ENCODE data around the gene EXOC4.
"Not testable (repeated sequence)": the region's sequence is repeated elsewhere in the genome, so short reads cannot be mapped to it uniquely, and the experiment has no call there.

Gene EXOC4

DNA sequence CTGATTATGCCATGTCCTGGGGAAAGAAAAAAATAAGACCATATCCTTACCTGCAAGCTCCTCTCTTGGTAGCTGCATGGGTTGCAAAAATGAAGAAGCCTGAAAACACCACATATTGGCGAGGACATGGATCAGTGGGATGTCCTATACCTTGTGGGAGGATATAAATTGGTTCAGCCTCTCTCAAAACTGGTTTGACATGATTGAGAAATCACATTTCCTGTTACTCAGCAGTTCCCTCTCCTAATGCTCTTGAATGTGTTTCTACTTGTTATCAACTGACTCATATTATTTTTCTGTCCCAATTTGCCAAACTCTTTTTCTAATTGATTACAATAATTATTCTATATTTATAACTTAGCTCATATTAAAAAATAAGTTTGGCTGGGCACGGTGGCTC is 380.2 kb downstream of the EXOC4 start:
- DNase-seq (ENCODE audit: low spot score): no peak

DNA sequence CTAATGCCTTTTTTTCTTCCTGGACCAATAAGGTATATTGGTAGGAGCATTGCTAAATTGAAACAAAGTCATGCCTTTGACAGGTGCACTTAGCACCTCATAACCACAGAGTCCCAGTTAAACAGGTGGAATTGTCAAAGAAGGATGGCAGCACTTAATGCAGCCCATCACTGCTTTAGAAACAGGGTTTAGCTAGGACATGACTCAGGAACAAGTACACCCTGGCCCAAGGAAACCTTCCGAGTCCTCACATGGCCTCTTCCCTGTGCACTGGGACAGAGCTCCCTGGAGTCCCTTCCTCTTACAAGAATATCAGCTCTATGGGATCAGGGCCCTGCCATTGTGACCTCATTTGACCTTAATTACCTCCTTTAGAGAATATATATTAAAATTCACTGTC is 382.7 kb downstream of the EXOC4 start:
- DNase-seq (ENCODE audit: low spot score): no peak

DNA sequence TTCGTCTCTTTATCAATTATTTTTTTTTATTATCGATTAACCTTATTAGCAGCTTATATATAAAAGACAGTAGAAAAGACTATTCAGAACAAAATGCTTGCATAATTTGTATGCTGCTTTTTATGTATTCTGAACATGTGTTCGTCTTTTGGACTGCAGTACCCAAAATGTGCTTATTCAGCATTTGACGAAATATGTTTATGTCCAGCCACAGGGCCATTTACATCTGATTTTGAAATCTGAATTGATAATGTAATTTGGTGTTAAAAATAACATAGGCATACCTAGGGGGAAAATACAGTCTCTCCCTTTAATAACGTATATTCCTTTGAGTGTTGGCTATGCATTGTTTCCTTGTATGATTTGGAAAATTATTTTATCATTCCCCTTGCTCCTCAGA is 386.0 kb downstream of the EXOC4 start:
- no peak for DNase-seq (ENCODE audit: low spot score)

DNA sequence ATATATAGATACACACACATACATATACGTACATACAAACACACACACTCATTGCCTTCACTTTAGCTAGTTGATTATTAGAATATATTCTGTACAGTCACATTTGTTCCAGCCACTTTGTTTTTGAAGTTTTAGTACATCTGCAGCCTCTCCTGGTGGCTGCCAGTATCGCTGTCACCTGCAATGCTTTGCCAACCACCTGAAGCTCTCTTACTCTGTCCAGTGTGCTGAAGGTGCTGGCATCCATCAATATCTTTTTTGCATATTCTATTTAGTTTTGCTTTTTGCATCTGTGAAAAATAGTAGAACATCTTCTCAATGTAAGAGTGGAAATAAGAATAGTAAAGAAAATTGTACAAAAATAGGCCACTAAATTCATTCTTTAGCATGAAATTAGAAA is 388.6 kb downstream of the EXOC4 start:
- DNase-seq (ENCODE audit: low spot score): no peak

DNA sequence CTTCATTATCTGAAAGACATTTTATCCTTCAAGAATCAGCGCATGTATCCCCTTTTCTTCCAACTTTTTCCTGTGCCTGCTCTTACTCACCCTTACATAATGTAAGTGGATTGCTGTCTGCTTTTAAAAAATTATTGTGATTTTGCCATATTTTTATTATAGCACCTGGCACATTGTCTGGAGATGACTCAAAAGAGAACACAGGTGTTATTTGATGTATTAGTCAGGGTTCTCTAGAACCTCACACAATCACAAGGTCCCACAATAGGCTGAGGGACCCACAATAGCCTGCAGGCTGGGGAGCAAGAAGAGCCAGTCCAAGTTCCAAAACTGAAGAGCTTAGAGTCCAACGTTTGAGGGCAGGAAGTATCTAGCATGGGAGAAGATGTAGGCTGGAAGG is 390.0 kb downstream of the EXOC4 start:
- DNase-seq (ENCODE audit: low spot score): no peak

DNA sequence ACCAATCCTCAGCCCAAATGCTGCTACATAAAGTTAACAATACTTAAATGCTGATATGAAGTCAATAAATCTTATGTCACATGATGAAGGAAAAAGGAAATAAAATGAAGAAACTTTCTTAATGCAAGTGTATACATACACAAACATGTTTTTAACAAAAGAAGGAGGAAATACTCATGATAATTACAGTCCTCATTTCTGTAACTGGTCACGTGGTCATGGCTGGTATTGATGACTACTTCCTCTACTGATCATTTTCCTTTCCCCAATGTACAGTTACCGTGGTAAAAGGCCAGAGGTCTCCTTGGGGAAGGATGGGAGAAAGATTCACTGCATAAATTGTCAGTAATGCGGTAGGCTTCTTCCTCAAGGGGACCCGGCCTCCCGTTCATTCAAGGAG is 390.8 kb downstream of the EXOC4 start:
- DNase-seq (ENCODE audit: low spot score): not testable (repeated sequence)

DNA sequence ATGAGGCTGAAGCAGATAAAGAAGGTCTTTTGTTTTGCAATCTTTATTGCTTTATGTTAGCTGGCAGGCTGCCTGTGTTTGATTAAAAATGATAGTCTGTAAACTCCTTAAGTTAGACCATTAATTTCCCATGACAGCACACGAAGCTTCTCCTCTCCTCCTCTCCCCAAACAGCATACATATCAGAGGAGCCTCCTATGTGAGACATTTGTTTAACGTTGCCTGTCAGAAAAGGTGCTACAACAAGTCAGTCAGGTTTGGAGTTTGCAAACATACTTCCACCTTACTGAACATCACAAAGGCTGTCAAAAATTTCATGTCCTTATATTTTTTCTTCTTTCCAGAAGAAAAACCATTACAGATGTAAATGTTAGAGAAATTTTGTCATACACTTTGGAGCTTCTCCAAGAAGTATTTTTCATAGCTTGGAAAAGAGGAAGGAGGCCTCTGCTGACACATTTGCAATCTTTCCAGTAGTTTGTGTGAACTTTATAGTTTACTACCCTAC is 393.1 kb downstream of the EXOC4 start:
- no peak for DNase-seq (ENCODE audit: low spot score)

DNA sequence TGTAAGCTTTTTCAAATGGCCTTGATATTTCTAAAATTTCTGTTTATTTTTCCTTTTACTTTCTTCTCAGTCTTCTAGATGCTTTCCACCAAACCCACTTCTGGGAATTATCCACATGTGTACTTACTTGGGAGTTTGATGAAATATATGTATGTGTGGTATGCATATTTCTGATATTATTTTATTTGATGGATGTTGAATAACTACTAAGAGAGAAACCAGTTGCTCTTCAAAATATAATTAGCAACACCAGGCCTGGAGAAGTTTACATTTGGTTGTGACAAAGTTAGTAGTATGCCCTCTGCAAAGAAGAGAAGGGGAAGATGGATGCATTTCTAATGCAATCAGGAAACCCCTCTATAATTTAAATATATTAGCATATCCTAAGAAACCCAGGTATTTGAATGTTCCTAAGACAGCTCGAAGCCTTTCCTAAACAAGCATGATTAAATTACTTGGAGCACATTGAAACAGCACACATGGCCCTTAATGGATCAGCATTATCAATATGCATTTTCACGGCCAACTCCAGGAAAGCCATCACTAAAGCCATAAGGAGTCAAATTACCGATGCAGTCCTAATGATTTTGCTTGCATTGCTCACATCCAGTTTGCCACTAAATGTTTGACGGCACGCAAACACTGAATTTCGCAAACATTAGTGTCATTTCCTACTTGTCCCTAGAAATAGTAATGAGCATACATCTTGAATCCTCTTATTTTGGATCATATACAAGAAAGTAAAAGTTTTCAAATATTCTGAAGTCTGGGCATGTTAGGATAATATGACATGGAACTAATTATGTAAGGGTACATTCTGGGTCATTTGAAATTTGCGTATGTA is 393.8 kb downstream of the EXOC4 start:
- DNase-seq (ENCODE audit: low spot score): no peak

DNA sequence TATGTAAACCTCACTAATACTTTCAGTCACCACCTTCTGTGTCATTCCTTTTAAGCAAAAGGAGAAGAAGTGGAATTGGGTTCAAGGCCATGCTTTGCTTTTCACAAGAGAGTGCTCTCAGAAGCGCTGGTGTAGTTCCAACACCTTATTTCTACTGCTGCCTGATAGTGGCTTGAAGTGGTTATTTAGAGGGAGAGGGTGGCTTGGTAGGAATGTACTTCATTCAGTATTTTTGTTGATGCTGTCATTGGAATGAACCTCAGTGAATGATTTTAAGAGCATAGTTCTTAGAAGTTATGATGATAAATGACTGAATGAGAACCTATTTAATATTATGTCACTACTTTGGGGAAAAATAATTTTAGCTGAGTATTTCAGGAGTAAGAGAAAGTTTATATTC is 396.7 kb downstream of the EXOC4 start:
- no peak for DNase-seq (ENCODE audit: low spot score)

DNA sequence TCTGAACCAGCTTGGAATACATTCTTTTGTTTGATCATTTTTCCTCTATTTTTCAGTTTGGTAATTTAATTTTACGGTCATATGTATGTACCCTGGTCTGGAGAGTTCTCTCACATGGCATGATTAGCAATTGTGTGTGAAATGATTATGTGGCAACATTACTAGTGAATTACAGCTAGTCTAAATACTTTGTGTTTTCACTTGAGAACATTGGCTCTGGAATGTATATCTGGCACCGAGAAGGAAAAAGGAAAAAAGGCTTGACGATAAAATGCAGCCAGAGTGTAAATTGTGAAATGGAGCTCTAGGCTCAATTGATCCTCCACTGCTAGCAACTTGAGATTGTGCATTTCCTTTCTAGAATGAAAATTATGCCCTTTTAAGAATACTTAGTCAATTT is 397.2 kb downstream of the EXOC4 start:
- no peak for DNase-seq (ENCODE audit: low spot score)

DNA sequence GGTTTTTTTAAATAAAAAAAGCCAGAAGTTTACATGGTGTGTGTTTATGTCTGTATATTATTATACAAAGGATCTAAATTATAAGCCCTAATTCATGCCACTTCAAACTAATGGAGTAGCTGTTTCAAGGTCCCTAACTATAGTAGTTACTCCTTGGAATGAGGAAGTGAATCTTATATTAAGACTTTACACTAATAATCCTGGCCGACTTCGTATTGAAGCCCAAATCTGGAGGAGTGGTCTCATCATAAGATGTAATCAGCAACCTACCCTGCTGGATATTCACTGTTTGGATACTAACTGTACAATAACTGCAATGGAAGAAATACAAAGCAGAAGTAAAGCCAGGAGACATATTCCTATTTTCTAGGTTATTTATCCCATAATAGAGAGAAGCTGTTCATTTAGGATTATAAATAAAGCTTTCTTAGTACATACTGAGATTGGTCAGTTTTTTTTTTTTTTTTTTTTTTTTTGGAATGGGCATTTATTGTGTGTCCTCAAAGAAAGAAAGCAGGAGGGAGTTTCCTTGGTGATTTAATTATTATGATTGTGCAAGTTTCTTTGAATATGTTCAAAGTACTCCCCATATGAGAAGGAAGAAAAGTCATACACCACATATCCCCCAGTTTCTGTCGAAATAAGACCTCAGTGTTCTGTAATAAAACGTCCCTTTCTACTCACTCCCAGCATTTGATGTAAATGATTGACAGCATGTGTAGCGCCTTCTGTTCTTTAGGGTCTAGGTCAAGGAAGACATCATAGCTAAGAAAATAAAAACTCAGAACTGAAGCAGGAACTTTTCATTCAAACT is 397.8 kb downstream of the EXOC4 start:
- DNase-seq (ENCODE audit: low spot score): no peak

DNA sequence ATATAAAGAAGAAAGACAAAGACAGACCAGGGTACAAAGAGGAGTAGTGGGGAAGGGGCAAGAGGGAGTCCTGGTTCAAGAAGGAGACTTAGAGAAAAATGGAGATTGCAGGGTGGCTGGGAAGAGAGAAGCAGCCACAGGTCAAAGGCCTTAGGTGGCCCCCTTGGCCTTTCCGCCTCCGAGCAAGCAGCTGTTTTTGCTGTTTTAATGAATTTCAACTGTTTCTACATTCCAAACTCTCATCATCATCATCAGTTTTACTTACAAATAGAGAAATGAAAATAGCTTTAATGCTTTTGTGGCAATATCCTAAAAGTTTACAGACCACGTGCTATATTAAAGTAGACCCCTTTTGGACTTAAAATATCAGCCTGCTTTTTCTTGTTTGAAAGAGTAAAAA is 399.7 kb downstream of the EXOC4 start:
- no peak for DNase-seq (ENCODE audit: low spot score)

DNA sequence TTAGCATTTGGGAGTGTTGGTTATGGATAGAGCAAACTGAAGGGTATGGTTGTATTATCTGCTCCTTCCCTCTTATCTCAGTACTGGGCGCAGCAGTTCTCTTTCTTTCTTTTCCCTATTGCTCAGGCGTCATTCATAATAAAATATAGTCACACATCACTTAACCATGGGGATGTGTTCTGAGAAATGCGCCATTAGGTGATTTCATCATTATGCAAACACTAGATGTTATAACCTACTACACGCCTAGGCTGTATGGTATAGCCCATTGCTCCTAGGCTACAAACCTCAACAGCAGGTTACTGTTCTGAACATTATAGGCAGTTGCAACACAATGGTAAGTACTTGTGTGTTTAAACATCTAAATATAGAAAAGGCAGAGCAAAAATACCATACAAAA is 401.7 kb downstream of the EXOC4 start:
- DNase-seq (ENCODE audit: low spot score): no peak

DNA sequence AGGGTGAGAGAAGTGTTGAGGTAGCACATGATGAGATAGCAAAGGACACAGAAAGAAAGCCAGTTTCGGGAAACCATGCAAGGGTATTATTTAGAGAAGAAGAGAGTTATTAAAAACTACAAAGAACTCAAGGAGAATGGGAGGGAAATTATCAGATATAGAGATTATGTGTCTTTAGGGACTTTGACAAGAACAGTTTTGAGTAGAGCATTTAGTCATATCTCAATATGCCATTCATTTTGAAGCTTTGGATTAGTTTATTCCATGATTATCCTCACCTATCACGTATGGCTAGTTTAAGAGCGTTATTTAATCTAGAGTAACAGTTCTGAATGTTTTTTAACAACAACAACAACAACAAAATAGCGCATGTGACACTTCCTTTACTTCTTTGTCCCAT is 409.4 kb downstream of the EXOC4 start:
- DNase-seq (ENCODE audit: low spot score): no peak

DNA sequence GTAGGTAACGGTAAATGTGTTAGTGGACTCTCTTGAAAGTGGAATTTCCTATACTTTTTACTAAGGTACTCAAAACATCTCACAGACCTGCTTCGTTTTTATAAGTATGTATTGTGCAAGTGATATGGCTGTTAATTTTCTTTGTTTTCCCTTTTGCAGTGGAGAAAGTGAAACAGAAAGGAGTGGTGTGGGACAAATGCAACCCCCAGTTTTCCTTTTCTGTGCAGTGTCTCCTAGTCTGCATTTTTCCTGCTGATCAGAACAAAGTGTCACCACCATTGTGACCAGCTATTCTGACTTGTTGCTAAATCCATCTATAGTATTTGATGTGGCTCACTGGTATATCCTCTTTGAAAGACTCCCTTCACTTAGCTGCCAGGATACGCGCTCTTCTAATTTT is 410.0 kb downstream of the EXOC4 start:
- no peak for DNase-seq (ENCODE audit: low spot score)

DNA sequence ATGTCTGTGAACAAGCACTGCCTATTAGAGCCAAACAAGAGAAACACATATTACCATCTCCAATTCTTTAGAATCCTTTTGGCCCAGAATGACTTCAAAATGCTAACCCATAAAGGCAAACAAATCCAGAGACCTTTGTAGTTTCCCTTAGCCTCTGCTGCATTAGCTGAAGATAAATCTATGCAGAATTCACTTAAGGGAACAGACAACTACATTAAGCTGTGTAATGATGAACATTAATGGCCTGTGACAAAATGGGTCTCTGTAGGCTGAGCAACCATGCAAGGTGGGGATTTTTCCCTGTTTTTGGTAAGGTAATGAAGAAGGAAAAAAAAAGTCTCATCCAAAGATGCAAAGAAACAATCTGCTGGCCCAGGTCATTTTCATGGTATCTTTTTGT is 411.6 kb downstream of the EXOC4 start:
- DNase-seq (ENCODE audit: low spot score): no peak

DNA sequence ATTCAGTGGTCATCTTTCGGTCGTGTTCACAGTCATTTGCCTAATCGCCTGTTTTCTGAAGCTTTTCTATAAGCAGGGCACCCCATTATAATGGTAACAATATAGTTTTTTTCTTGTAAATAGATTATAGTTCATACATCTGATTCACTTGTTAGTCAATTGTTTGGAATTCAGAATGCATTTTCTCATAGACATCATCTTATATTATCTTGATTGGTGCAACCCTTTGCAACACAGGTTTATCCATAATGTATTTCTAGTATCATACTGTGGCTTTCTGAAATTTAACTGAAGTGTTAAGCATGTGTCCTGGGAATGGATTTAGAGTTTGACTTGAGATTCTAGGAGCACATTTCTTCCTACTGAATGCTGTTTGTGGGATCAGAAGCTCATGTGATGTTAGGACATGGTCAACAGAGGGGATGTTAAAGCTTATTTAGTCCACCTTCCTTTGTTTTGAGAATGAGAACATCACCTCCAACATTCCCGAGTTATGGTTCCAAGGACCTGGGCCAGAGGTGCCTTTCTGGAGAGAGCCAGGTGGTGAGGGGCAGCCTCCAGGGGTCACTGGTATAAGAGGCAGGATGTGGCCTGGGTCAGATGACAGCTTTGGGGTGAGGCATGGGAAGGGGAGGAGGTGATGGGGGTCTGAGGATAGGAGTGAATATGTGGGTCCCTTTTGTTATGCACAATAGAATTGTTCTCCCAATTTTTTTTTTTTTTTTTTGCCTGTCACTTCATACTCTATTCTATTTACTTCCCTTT is 415.6 kb downstream of the EXOC4 start:
- DNase-seq (ENCODE audit: low spot score): no peak

DNA sequence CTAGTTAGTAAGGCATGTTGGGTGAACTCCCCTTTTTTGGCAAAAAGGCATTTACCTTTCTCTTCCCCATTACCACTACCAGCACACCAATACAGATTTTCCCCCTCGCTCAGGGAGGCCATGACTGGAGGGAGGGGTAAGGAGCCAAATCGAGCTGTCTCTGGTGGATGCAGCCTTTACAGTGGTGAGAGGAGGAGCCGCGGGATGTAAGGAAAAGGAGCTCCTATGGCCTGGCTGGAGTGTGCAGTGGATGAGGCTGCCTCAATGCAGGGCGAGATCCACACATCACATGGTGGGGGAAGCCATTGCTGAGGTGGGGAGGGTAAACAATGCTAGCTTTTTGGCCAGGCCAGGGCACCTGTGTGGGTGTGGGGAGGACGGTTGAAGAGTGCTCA is 416.2 kb downstream of the EXOC4 start:
- DNase-seq (ENCODE audit: low spot score): no peak

DNA sequence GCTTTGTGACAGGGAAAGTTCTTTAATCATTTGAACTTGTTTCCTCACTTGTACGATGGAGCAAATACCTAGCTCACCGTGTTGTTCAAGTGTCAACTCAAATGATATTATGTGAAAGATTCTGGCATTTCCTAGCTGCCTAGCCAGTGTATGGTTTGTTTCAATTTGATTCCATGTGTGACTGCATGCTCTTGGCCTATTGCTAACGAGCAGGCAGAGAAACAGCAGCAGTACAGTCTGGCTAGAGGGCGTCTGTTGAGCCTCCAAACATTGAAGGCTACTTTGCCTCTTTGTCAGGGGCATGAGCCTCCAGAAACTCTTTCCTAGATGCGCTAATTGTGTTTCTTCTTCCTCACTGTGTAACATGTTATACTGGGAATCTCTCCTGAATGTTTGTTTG is 417.4 kb downstream of the EXOC4 start:
- no peak for DNase-seq (ENCODE audit: low spot score)

DNA sequence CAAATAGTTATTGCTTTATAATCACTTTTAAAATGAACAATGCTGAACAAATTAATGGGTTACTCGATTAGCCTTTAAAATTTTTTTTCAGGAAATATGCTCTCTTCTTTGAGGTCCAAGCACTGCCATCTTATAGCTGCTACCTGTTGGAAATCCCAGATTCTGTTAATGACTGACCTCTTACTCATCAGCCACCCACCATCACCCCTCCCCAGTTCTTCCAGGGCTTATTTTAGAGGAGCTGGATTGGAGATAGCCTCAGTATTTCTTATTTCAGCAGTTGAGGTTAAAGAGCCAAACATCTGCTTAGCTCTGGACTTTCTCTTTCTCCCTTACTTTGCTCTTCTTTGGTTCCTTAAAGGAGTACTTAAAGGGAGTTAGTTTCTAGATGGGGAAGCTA is 420.0 kb downstream of the EXOC4 start:
- DNase-seq (ENCODE audit: low spot score): no peak

DNA sequence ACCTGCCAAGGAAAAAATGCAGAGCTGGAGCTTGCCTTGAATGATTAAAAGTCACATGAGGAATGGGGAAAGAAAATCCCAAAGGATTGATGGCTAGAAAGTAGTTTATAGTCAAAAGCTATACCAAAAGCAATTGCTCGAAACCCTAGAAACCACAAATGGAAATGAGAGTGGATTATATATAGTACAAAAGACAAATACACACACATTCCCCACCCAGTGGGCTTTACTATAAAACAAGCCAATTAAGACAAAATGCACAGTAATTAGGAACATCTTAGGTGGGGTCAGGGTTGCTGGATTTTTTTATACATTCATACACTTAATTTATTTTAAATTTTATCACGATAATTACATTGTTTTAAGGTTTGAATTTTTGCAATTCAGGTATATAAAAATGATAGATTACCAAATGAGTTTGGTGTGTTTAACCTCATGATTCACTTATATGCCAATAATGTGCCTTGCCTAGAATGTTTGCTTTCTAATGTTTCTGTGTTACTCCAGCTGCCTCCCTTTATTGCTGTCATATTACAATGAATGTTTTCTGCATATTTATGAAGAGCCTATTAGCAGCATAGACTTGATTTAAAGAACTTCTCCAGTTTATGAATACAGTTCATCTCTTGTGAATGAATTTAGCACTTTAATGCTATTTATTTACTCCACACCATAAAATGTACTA is 421.3 kb downstream of the EXOC4 start:
- no peak for DNase-seq (ENCODE audit: low spot score)

Data from ecto neural progenitor cell (in vitro differentiated cells).